GM19452 (cell line): ENCODE results near the gene ZNHIT1.
A peak's percentile ranks its signal among the peaks of the same experiment; 100 is the strongest.
"Not testable (repeated sequence)": the region's sequence is repeated elsewhere in the genome, so short reads cannot be mapped to it uniquely, and the experiment has no call there.

Source experiments
- ATAC-seq: cut with Tn5 transposase; IDR thresholded peaks from one replicate; pipeline ENCODE4 v1.9.1; 2021; ENCODE audit not compliant: unreplicated experiment

Gene ZNHIT1

DNA sequence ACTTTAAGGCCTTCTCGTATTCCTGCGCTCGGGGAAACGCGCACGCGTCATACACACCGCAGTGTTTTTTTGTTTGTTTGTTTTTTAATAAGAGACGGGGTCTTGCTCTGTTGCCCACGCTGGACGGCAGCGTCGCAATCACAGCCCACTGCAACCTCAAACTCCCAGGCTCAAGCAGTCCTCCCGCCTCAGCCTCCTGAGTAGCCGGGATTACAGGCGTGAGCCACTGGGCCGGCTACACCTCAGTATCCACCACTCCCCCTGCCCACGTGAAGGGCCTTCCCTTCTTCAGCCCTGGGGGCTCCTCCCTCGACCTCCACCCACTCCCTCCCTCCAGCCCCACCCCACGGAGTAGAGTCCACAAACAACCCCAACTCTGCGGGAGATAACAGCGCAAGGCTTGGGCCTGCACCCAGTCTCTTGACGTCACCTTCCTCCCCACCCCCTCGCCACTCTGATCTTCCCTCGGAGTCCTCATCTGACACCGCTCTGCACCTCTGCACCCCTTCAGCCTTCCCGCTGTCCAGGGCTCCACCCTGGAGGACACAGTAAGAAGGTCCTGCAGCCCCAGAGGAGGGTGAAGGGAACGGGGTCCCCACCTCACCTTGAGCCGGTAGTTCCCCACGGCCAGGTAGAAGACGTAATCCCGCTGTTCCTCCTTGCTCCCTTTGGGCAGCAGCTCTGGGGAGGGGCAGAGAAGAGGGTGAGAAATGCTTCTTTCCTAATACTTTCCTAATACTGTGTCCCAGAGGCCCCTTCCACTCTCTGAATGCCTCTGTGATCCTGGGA, 22.5 kb downstream of the ZNHIT1 start:
- ATAC-seq, result no peak

DNA sequence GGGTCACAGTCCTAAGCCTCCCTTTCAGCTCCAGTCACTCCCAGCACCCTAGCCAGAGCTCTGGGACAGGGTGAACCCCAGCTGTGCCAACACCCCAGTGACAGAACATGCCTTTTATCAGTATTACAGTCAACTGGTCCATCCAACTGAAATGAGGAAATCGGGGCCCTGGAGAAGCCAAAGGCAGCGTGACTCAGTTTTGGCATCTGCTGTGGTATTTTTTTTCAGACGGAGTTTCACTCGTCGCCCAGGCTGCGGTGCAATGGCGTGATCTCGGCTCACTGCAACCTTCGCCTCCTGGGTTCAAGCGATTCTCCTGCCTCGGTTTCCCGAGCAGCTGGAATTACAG, 23.0 kb downstream of the ZNHIT1 start:
- no peak for ATAC-seq

DNA sequence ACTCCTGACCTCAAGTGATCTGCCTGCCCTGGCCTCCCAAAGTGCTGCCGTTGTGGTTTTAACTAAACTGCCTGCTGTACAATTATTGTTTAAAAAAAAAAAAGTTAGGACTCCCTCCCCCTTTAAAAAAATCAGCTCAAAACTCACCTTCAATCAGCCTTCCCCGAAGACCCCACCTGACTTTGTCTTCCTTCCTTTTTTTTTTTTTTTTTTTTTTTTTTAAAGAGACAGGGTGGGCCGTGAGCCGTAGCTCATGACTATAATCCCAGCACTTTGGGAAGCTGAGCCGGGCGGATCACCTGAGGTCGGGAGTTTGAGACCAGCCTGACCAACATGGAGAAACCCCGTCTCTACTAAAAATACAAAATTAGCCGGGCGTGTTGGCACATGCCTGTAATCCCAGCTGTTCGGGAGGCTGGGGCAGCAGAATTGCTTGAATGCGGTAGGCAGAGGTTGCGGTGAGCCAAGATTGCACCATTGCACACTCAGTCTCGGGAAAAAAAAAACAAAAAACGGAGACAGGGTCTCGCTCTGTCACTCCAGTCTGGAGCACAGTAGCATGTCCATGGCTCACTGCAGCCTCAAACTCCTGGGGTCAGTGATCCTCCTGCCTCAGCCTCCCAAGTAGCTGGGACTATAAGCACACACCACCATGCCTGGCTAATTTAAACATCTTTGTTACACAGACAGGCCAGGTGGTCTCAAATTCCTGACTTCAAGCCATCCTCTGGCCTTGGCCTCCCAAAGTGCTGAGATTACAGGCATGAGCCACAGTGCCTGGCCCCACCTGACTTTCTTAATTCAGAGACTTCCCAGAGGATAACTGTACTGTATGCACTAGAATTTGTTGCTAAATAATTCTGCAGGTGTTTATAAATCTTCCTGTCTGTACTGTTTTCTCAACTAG, 23.7 kb downstream of the ZNHIT1 start:
- ATAC-seq, result no peak

DNA sequence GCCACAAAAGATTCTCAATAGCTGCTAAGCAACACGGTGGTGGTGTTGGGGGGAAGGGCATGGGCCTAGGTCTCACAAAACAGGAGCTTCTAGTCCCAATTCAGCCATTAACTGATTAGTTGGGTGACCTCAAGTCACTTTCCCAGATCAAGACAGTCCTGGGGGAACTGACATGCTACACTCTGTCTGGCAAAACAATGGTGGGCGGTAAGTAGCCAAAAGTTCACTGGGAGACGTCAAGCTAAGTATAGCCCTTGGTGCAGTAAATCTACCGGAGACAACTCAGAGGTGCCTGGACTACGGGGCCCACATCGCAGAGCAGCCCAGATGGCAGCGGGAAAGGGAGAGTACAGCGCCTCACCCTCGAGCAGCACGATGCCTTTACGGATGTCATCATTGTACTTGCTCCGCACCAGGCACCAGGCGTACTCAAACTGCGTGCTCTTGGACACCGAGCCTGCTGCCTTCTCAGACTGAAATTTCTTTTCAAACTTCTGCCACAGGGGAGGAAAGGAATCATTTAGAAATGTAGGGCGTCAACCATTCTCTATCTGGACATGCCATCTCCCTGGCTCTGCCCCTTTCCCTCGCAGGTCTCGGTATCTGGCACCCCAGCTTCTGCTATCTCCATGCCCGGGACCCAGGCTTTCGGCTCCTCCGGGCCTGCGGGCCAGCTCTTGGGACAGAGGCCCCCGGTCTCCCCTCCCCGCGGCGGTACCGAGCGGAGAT, 25.8 kb downstream of the ZNHIT1 start:
- no peak for ATAC-seq

DNA sequence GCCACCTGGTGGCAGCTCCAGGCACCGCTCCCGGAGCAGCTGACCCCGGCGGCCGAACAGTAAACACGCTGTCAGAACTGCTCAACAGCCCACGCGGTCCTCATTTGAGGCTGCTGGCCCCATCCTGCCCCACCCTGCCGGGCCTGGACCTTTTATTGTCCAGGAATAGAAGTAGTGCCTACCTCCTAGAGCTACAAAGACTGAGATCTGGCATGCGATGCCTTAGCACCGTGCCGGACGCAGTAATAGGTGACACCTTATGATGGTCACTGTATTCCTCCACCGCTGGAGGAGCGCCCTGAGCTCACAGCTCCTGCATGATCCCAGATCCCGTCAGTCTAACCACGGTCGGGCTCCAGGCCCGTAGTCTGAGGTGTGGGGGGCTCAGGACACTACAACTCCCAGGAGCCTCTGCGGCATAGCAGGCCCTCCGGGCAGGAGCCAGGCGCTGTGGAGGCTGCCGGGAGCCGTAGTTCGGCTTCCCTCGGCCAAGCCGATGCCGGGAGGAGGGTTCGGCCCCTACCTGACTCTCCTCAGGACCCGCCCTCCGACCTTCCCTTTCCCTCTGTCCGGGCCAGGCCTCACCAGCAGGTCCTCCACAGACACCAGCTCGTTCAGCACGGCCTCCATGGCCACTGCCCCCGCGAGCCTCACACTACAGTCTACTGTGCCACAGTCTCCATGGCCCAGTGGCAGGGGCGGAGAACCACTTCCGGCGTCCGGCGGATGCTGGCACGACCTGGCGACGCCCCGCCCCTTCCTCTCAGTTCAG, 26.6 kb downstream of the ZNHIT1 start, which contains the start of gene FIS1:
Gene FIS1 (minus strand): TSS at position 707 of the 772 bp plus-strand sequence. CDS start 77 bp downstream, at position 630.
- ATAC-seq, result peak; percentile 91

DNA sequence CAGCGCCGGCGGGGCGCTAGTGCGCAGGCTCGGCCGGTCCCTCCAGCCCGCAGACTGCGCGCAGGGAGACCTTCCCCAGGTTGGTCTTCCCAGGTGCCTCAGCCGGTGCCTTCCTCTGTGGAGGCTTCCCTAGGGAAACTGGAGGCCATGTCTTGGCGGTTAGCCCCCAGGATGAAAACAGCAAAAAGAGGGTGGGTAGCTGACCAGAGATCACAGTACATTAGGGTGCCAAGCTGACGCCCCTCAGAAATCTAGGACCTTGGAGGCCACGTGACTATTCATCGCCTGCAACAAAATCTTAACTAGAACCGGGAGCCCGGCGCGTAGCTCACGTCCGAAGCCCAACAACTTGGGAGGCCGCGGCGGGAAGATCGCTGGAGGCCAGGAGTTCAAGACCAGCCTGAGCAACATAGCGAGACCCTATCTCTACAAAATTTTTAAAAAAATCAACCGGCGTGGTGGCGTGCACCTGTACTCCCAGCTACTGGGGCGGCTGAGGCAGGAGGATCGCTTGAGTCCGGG, 27.2 kb downstream of the ZNHIT1 start:
- ATAC-seq, result no peak

DNA sequence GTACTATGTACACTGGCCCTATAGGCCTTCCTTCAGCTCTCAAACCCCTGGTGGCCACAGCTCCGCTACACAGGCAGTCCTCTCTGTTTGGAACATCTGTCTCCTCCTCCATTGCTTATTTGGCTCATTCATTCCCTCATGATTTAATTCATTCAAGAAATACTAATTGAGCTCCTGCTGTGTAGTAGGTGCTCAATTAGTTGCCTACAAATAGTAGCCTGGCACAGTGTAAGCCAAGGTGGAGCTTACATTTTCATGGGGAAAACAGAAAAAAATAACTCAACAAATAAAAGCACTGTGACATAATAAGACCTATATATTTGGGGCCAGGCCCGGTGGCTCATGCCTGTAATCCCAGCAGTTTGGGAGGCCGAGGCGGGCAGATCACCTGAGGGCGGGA, 30.3 kb downstream of the ZNHIT1 start:
- ATAC-seq, result no peak

DNA sequence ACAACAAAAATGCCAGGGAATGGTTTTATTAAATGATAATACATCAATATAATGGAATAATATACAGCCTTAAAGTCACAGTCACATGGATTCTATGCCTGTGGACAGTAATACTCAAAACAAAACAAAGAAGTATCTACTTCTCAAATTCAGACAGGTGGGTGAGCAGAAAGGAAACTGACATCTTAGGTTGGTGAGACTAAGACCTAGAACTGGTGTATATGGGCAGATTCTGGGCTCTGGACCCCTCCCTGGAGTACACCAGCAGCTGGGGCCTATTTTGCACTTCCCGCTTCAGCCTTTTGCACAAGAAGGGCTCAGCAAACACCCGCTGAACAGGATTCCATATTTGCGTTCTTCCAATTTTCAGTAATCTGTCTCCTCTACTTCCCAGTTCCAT, 32.4 kb downstream of the ZNHIT1 start:
- no peak for ATAC-seq

DNA sequence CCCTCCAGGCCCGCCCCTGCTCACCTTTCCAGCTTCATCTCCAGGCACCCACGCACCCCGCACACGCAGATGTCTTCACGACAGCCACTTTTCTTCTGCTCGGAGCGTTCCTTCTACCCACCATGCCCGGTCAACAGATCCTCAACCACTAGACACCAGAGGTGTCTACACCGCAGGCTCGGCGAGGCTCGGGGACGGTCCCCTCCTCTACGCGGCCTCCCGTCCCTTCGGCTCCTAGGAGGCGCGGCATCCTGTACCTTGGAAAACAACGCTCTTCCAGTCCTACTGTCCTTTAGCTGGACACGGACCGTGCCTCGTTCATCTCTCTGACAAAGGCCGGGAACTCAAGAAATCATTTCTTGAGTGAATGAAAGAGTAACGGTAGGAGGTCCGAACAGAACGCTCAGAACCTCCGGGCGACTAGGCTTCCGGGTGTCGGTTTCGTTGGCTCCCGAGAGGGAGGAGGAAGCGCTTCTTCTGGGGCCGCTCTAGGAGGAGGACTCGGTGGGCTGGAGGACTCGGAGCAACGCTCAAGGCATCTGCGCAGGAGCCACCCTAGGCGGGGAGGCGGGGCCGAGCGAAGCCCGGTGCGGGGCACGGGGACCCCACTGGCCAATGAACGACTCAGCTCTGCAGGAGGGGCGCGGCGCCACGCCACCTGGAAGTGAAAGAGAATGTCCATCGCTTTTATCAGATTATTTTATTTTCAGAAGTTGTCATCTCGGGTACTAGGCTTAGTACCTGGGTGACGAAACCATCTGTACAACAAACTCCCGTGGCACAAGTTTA, 34.1 kb downstream of the ZNHIT1 start:
- peak; percentile 92 for ATAC-seq

DNA sequence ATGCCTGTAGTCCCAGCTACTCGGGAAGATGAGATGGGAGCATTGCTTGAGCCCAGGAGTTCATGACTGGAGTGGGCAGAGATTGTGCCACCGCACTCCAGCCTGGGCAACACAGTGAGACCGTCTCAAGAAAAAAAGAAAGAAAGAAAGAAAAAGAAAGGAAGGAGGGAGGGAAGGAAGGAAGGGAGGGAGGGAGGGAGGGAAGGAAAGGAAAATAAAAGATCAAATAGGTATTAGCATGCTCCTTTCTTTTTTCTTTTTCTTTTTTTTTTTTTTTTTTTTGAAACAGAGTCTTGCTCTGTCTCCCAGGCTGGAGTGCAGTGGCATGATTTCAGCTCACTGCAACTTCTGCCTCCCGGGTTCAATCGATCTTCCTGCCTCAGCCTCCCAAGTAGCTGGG, 35.2 kb downstream of the ZNHIT1 start:
- not testable (repeated sequence) for ATAC-seq

DNA sequence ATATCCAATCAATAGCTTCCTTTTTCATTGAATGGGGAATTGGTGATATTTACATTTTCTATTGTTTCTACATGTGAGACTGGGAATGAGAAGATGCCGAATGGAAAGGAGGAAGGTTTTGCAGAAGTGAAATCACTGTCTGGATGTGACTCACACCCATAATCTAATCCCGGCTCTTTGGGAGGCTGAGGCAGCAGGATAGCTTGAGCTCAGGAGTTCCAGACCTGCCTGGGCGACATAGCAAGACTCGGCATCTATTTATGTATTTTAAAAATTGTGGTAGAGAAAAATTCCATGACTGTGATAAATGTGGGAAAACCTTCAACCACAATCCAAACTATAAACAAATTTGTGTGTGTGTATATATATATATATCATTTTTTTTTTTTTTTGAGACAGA, 37.8 kb downstream of the ZNHIT1 start:
- no peak for ATAC-seq

DNA sequence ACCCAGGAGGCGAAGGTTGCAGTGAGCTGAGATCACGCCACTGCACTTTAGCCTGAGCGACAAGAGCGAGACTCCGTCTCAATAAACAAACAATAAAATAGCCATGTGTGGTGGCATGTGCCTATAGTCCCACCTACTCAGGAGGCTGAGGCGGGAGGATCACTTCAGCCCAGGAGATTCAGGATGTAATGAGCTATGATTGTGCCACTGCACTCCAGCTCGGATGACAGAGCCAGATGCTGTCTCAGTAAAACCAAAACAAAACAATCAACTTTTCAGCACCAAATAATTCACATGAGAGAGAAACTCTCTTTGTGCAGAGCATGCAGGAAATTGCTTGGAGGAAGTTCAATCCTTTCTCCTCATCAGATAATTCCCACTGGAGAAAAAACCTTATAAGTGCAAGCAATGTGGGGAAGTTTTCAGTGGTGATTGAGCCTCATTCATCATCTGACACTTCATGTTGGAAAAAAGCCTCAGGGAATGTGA, 40.3 kb downstream of the ZNHIT1 start:
- ATAC-seq, result no peak

DNA sequence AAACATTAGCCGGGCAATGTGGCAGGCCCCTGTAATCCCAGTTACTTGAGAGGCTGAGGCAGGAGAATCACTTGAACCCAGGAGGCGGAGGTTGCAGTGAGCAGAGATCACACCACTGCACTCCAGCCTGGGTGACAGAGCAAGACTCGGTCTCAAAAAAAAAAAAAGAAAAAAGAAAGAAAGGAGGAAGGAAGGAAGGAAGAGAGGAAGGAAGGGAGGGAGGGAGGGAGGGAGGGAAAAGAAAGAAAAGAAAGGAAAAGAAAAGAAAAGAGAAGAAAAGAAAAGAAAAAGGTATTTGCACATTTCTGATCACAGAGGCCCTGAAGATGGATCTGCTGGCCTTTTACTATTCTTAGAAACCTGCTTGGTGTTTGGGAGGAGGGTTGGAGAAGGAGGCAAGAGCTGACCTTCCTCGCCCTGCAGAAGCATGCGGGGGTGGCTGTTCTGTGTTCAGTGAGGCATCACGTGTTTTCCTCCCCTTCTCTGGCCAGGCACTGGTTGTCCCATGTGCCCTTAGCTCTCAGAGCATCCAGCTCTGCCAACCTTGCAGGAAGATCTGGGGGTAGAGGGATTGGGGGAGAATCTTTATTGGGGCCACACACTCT, 46.2 kb downstream of the ZNHIT1 start:
- not testable (repeated sequence) for ATAC-seq

DNA sequence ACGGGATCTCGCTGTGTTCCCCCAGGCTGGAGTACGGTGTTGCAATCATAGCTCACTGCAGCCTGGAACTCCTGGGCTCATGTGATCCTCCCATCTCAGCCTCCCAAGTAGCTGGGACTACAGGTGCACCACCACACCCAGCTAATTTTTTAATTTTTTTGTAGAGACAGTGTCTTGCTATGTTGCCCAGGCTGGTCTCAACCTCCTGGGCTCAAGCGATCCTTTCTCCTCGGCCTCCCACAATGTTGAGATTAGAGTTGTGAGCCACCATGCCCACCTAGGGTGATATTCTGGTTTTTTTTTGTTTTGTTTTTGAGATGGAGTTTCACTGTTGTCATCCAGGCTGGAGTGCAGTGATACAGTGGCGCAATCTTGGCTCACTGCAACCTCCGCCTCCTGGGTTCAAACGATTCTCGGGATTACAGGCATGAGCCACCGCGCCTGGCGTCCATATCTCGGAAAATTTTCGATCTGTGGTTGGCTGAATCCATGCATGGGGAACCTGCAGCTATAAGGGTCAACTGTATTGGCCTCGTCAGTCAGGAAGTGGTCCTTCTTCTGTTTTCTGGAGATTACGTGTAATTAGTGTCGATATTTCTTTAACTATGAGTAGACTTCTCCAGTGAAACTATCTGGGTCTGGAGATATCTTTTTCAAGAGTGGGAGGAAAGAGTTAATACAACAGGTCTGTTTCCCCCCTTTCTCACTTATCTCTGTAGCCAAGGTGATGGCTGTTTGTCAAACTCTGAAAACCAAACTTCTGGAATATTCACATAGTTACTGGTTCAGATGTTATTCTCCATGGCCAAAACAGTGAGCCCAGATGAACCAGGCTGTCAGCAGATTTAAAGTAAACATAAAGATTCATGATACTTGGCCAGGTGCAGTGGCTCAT, 47.9 kb downstream of the ZNHIT1 start:
- ATAC-seq, result no peak

DNA sequence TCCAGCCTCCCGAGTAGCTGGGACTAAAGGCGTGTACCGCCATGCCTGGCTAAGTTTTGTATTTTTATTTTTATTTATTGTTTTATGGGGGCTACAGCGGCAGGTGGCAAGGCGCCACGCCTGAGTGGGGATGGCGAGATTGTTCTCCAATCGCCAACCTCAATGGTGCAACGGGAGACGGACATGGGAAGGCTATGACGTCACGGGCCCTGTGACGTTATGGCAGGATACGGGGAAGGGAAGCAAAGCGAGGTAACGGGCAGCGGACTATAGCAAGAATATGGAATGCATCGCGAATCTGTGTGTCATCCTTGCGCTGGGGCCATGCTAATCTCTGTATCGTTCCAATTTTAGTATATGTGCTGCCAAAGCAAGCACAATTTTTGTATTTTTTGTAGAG, 51.7 kb downstream of the ZNHIT1 start:
- ATAC-seq, result no peak

DNA sequence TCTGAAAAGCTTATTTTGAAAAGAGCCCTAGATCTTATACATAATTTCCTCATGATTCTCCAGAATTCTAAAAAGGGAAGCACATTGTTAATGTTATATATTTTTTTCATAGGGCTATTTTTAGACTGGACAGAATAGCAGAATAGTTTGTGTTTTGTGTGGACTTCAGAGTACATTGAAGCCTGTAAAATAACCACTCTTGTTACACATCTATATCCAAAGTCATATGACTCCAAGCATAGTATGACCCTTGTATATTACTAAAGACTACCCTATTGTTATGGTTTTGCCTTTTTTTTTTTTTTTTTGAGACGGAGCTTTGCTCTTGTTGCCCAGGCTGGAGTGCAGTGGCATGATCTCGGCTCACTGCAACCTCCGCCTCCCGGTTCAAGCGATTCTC, 53.1 kb downstream of the ZNHIT1 start:
- no peak for ATAC-seq

DNA sequence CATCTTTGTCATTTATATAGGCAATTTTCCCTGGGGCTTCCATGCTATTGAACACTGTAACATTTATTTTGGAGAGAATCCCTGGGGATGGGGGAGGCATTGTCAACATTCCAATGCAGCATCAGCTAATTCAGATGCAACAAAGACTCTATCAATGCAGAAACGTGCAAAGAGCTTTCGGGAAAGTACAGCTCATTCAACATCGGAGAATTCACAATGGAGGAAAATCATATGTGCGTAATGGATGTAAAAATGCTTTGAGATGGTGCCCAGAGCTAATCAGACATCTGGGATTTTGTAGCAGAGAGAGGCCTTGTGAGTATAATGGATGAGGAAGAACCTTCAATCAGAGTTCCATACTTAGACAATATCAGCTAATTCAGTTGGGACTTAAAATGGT, 55.2 kb downstream of the ZNHIT1 start:
- no peak for ATAC-seq
